AG09309 (cell line): ENCODE data around the gene FRMD8.

ENCODE experiments used
- DNase-seq: peaks from one replicate; pipeline ENCODE4 v3.0.0-alpha.2; 2010; ENCODE audit warnings: low read depth
- H3K4me3 ChIP-seq: 2 replicates; pipeline ENCODE4 v1.5.1; 2011; ENCODE audit warnings: mild to moderate bottlenecking, low read depth, low read length, moderate library complexity; ENCODE audit not compliant: control insufficient read depth
- CTCF ChIP-seq: IDR thresholded peaks from 2 replicates; pipeline ENCODE4 v1.5.1; 2011; ENCODE audit warnings: mild to moderate bottlenecking, low read depth, low read length, inconsistent platforms; ENCODE audit not compliant: insufficient read depth, control insufficient read depth; ENCODE audit errors: missing control alignments

FRMD8 gene

DNA sequence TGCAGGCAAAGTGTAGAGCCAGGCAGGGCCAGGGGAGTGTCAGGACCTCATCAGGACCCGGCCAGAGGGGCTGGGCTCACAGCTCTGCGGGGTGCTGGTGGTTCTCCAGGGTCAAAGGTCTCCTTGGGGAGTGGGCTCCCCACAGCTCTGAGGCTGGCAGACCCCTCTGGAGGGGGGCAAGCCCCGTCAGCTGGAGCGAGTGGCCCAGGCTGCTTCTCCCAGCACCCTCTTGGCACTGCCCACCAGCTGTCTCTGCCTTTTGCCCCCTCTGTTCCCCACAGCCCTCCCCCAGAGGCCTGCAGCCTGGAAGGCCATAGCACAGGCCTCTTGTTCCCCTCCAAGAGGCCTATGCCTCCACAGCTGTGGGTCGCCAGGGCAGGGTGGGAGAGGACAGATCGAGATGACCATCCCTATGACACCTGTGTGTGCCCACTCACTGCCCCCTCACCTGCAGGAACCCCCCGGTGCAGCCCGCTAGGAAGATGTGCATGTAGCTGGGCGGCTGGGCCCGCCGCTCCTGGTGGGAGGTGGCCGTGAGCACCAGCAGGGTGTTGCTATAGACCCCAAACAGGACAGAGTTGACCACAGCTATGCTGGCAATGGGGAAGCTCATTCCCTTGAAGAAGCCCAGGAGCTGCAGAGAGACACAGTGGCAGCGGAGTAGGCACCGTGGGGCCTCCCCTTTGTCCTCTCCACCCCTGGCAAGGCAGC, 7.4 kb upstream of the FRMD8 start:
- no peak overlapping the region for H3K4me3 ChIP-seq
- no peak for DNase-seq
- no peak for TF ChIP-seq CTCF

DNA sequence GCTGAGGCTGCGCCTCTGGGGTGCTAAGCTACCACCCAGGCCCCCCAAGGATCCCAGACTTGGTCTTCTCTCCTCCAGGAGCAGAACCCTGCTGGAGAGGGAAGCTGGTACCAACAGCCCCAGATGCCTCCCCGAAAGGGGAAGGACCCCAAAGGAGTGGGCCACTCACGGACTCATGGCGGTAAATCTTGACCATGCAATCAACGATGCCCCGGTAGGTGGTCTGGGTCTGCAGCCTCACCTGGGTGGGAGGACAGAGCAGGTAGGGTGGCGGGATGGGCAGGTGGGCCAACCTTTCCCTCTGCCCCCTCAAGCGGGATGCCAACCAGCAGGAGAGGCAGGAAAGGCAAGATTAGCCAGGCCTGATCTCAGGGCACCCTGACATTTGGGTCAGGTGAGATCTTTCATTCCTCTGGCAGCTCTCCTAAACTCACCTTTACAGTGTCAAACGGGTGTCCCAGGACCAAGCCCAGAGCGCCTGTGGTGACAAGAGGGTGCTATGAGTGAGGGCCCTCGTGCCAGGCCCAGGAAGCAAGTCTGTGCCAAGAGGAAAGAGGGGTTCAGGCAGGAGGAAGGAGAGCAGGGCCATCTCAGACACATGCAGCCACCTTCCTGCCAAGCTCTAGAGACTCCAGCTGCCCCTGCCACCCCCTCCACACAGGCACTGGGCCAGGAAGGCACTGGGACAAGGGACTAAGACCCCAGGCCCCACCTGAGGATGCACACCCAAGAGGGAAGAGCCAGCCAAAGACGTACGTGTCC, 6.6 kb upstream of the FRMD8 start:
- no peak for TF ChIP-seq CTCF
- H3K4me3 ChIP-seq = no peak overlapping the region

GRCh38 chr11:65380460-65381119, 5.8 kb upstream of the FRMD8 start:
- H3K4me3 ChIP-seq = no peak overlapping the region
- no peak for DNase-seq
- TF ChIP-seq CTCF = no peak

More for the DNA sequence above, 6.6 kb upstream of the FRMD8 start:
- no peak for DNase-seq

GRCh38 chr11:65381716-65382032, 4.8 kb upstream of the FRMD8 start:
- peak overlapping the region; percentile 45 for H3K4me3 ChIP-seq
- DNase-seq = no peak
- TF ChIP-seq CTCF = no peak

DNA sequence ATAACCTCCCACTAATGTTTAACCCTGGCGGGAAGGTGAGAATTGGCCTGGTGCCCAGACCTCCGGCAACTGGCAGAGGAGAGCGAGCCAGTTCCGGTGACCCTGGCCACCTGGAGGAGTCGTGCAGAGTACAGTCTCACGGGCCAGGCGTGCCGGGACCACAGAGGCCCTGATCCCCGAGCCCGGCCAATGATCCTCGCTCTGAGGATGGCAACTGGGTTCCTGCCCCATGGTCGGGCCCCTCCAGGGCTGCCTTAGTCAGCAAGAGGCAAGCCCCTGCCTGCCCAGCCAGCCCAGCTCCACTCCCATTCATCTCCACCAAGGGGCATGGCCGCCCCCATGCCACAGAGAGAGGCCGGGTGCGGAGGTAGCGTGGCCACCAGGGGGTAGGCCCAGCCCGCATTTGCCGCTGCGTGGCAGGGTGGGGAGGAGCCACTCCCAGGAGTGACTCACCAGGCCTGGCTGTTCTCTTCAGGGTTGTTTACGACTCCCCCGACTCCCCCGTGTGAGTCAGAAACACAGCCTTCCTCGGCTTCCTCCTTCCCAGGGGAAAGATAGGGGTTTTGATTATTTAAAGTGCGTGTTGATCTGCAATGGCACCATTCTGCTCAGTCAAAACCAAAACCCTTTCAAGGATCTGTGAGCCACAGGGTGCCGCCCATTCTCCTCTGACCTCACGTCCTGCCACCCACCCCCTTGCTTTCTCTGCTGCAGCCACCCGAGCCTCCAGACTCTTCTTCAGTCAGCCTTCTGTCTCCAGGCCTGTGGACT, 4.2 kb upstream of the FRMD8 start, which contains the start of gene SLC25A45:
Gene SLC25A45 (minus strand): TSS at position 614 of the 771 bp plus-strand sequence. CDS start 695 bp downstream, outside the sequence.
- peak; percentile 95 for DNase-seq
- peak within 1 kb of the TSS; percentile 45 for H3K4me3 ChIP-seq
- TF ChIP-seq CTCF = peak; percentile 85

- DNase-seq = no peak
- H3K4me3 ChIP-seq = peak overlapping the region; percentile 35
- no peak for TF ChIP-seq CTCF
Observed at GRCh38 chr11:65382804-65383368, 3.6 kb upstream of the FRMD8 start.
